GM19240 (cell line): ENCODE results near the gene PLB1.
"Not testable (repeated sequence)": the region's sequence is repeated elsewhere in the genome, so short reads cannot be mapped to it uniquely, and the experiment has no call there.

Experiments used
- DNase-seq: peaks from one replicate; pipeline ENCODE4 v3.0.0; 2011; ENCODE audit warnings: low spot score; ENCODE audit not compliant: insufficient read length

PLB1 gene

GRCh38 chr2:28530782-28531181 is 34.9 kb downstream of the PLB1 start:
- no peak for DNase-seq

- no peak for DNase-seq
Observed at GRCh38 chr2:28532399-28532798, 36.5 kb downstream of the PLB1 start.

GRCh38 chr2:28533044-28533680 is 37.3 kb downstream of the PLB1 start:
- DNase-seq = no peak

GRCh38 chr2:28534817-28535216 is 39.0 kb downstream of the PLB1 start:
- DNase-seq = no peak

- DNase-seq = no peak
Observed at GRCh38 chr2:28538134-28538533, 42.3 kb downstream of the PLB1 start.

- DNase-seq = no peak
Observed at GRCh38 chr2:28538652-28539051, 42.8 kb downstream of the PLB1 start.

- no peak for DNase-seq
Observed at GRCh38 chr2:28539118-28539541, 43.3 kb downstream of the PLB1 start.

GRCh38 chr2:28543316-28544035 is 47.6 kb downstream of the PLB1 start:
- DNase-seq = no peak

GRCh38 chr2:28544036-28544346 is 48.1 kb downstream of the PLB1 start:
- DNase-seq = no peak

- DNase-seq = no peak
Observed at GRCh38 chr2:28544405-28544921, 48.6 kb downstream of the PLB1 start.

GRCh38 chr2:28544922-28545589 is 49.2 kb downstream of the PLB1 start:
- no peak for DNase-seq

- no peak for DNase-seq
Observed at GRCh38 chr2:28545590-28546200, 49.8 kb downstream of the PLB1 start.

GRCh38 chr2:28546242-28546641 is 50.4 kb downstream of the PLB1 start:
- DNase-seq = no peak

GRCh38 chr2:28547223-28547860 is 51.5 kb downstream of the PLB1 start:
- DNase-seq = no peak

GRCh38 chr2:28547906-28548600 is 52.2 kb downstream of the PLB1 start:
- no peak for DNase-seq

GRCh38 chr2:28550345-28550744 is 54.5 kb downstream of the PLB1 start:
- not testable (repeated sequence) for DNase-seq

- DNase-seq = no peak
Observed at GRCh38 chr2:28552045-28552823, 56.4 kb downstream of the PLB1 start.

GRCh38 chr2:28556303-28556702 is 60.4 kb downstream of the PLB1 start:
- no peak for DNase-seq

GRCh38 chr2:28557389-28558131 is 61.7 kb downstream of the PLB1 start:
- DNase-seq = no peak
